Fibroblast of lung (primary cell): ENCODE data around the gene TAGLN2. TPM values are rescaled to one million over a fixed set of nuclear protein-coding genes. Genes with fewer than 3 reads are reported as not detected.

Experiments
- DNase-seq, 2 donors: peaks; one replicate each; pipeline versions ENCODE4 v3.0.0 to v3.0.0-alpha.2; 2010; ENCODE audit warnings: low read depth in 2 of 2
- H2AFZ ChIP-seq: 2 replicates; pipeline ENCODE4 v1.5.1; 2012; ENCODE audit warnings: low read length, control low read depth, inconsistent platforms
- H3K27ac ChIP-seq: 2 replicates; pipeline ENCODE4 v1.5.1; 2011; ENCODE audit warnings: low read length, control low read depth; ENCODE audit not compliant: insufficient read depth
- H3K27me3 ChIP-seq: 2 replicates; pipeline ENCODE4 v1.5.1; 2011; ENCODE audit warnings: mild to moderate bottlenecking, low read length; ENCODE audit not compliant: control insufficient read depth, insufficient read depth
- H3K36me3 ChIP-seq: 2 replicates; pipeline ENCODE4 v1.5.1; 2011; ENCODE audit warnings: low read length; ENCODE audit not compliant: control insufficient read depth, insufficient read depth
- H3K4me1 ChIP-seq: 2 replicates; pipeline ENCODE4 v1.5.1; 2011; ENCODE audit warnings: low read length; ENCODE audit not compliant: control insufficient read depth, insufficient read depth; ENCODE audit errors: extremely low read depth
- H3K4me2 ChIP-seq: 2 replicates; pipeline ENCODE4 v1.5.1; 2011; ENCODE audit warnings: low read length, control low read depth; ENCODE audit not compliant: insufficient read depth; ENCODE audit errors: extremely low read depth
- H3K4me3 ChIP-seq, 4 experiments: fragments of 200-600 bp in 1 of 4; sonication (generic) in 1 of 4; replicated peaks in 1 of 4; 2 replicates each; pipeline ENCODE4 v1.5.1; 2011 to 2016; ENCODE audit warnings: low read length in 4 of 4, low read depth in 3 of 4, mild to moderate bottlenecking in 3 of 4, control low read depth in 2 of 4, inconsistent platforms in 1 of 4, mixed read lengths in 1 of 4; ENCODE audit not compliant: insufficient read depth in 1 of 4; ENCODE audit errors: control extremely low read depth in 1 of 4
- H3K79me2 ChIP-seq: 2 replicates; pipeline ENCODE4 v1.5.1; 2012; ENCODE audit warnings: mild to moderate bottlenecking, low read length, inconsistent platforms; ENCODE audit not compliant: control insufficient read depth, insufficient read depth
- H3K9ac ChIP-seq: 2 replicates; pipeline ENCODE4 v1.5.1; 2011; ENCODE audit warnings: mild to moderate bottlenecking, low read length, control low read depth; ENCODE audit not compliant: insufficient read depth
- H3K9me3 ChIP-seq: 2 replicates; pipeline ENCODE4 v1.5.1; 2012; ENCODE audit warnings: low read depth, low read length; ENCODE audit not compliant: control insufficient read depth, insufficient read depth
- H4K20me1 ChIP-seq: 2 replicates; pipeline ENCODE4 v1.5.1; 2011; ENCODE audit warnings: low read length; ENCODE audit not compliant: control insufficient read depth, insufficient read depth; ENCODE audit errors: extremely low read depth
- EZH2 ChIP-seq: IDR thresholded peaks from 2 replicates; pipeline ENCODE4 v1.5.1; 2012; ENCODE audit warnings: low read length, control low read depth, mild to moderate bottlenecking; ENCODE audit errors: missing control alignments
- polyA plus RNA-seq, 2 donors: library from polyadenylated mRNA; depleted of rRNA in 1 of 2; stranded (reverse) in 1 of 2; unstranded in 1 of 2; fragments of >200 nt; gene quantifications; 2 replicates each; pipeline ENCODE4 v1.2.1, GENCODE V29; 2011 to 2012; ENCODE audit warnings: missing spikeins in 1 of 2
- total RNA-seq: library from RNA; depleted of rRNA; stranded (reverse); fragments of >200 nt; gene quantifications from 2 replicates; pipeline ENCODE4 v1.2.1, GENCODE V29; 2014
- TF ChIP-seq, protein P1 (sequence below), 2 donors: IDR thresholded peaks in 1 of 2; conservative IDR thresholded peaks in 1 of 2; 1 replicate in 1 of 2; 2 replicates in 1 of 2; pipeline ENCODE4 v1.5.1; 2011 to 2012; ENCODE audit warnings: low read length in 2 of 2, control low read depth in 1 of 2, inconsistent platforms in 1 of 2, low read depth in 1 of 2, mild to moderate bottlenecking in 1 of 2

Gene TAGLN2
- total and polyA plus RNA-seq, 2 donors (not counting 1 experiment from before 2014, with no cell fraction given) = 300 to 718 TPM

DNA sequence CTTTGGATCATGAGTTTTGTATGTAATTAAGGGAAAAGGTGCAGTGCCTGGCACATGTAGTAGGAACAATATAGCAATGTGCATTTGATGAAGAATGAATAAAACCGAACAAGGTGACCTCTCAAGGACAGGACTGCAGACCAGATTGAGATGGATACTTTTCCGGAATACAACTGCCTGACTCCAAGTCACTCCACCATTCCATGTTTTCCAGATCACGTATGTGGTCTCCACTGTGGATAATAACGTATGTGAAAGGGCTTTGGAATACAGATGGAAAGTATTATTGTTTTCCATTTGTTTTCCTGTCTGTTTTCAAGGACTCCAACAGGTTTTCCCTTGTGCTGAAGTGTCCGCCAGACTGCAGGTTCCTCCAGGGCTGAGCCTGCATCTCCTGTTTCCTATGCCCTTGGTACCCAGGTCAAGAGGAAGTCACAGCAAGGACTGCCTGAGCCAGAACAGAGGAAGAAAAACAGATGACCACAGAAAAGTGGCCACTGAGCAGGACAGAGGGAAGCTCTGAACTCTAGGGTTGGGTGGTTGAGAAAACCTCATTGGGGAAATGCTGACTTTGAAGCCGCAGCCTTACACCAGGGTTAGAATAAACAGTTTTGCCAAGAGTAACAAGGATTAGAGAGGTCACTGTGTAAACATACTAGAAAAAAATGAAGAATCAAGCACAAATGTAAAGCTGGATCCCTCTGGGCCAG lies 29.3 kb downstream of the TAGLN2 start:
- Histone ChIP-seq H3K9me3 (no peaks in the 10 kb centered on the region), H3K4me1 (peaks cover 3% of the 10 kb centered on the region), H2AFZ (no peak overlapping the region), H3K4me3 (no peak overlapping the region), H4K20me1 (no peaks in the 10 kb centered on the region), H3K36me3 (no peaks in the 10 kb centered on the region), H3K27me3 (no peaks in the 10 kb centered on the region), H3K79me2 (no peaks in the 10 kb centered on the region), H3K9ac (no peak overlapping the region), H3K4me2 (no peak overlapping the region), H3K27ac (no peak overlapping the region)
- DNase-seq = peak in 1 of 2 donors; percentile 49
- TF ChIP-seq, protein P1, sequence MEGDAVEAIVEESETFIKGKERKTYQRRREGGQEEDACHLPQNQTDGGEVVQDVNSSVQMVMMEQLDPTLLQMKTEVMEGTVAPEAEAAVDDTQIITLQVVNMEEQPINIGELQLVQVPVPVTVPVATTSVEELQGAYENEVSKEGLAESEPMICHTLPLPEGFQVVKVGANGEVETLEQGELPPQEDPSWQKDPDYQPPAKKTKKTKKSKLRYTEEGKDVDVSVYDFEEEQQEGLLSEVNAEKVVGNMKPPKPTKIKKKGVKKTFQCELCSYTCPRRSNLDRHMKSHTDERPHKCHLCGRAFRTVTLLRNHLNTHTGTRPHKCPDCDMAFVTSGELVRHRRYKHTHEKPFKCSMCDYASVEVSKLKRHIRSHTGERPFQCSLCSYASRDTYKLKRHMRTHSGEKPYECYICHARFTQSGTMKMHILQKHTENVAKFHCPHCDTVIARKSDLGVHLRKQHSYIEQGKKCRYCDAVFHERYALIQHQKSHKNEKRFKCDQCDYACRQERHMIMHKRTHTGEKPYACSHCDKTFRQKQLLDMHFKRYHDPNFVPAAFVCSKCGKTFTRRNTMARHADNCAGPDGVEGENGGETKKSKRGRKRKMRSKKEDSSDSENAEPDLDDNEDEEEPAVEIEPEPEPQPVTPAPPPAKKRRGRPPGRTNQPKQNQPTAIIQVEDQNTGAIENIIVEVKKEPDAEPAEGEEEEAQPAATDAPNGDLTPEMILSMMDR (conservative IDR thresholded peaks at IDR 0.05 in 1 of 2, IDR thresholded peaks at IDR 0.05 in 1 of 2; ENCODE audit: low read depth in 1 of 2, low read length in 2 of 2) = no peak
- no peak for TF ChIP-seq EZH2

GRCh38 chr1:159895286-159895685 lies 30.0 kb downstream of the TAGLN2 start:
- TF ChIP-seq, protein P1 (conservative IDR thresholded peaks at IDR 0.05 in 1 of 2, IDR thresholded peaks at IDR 0.05 in 1 of 2; ENCODE audit: low read depth in 1 of 2, low read length in 2 of 2) = no peak
- no peak for TF ChIP-seq EZH2
- Histone ChIP-seq H3K4me1 (peaks cover 4% of the 10 kb centered on the region), H3K27me3 (no peaks in the 10 kb centered on the region), H4K20me1 (no peaks in the 10 kb centered on the region), H2AFZ (no peak overlapping the region), H3K9ac (no peak overlapping the region), H3K36me3 (no peaks in the 10 kb centered on the region), H3K79me2 (no peaks in the 10 kb centered on the region), H3K4me3 (no peak overlapping the region), H3K4me2 (no peak overlapping the region), H3K27ac (no peak overlapping the region), H3K9me3 (no peaks in the 10 kb centered on the region)
- DNase-seq = no peak

DNA sequence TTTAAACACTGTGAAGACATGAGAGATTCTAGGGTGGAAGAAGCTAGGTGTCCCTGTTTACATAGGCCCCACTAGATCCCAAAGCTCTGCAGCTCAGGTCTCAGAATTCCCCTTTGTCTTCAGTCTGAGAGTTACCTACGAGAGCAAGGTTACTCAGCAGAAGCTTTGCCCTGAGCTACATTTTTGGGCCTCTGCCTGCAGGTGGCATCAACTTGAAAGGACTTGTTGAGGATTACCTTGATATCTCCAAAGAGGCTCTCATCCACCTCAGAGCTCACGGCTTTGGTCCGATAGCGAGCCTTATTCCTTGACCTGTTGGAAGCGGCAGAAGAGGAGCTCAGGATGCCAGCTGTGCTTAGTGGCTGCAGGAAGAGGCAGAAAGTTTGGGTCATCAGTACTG lies 32.4 kb downstream of the TAGLN2 start:
- no peaks in the 10 kb centered on the region for H3K79me2 ChIP-seq
- DNase-seq = no peak
- H3K36me3 ChIP-seq = no peaks in the 10 kb centered on the region
- H2AFZ ChIP-seq = no peak overlapping the region
- TF ChIP-seq, protein P1 (conservative IDR thresholded peaks at IDR 0.05 in 1 of 2, IDR thresholded peaks at IDR 0.05 in 1 of 2; ENCODE audit: low read depth in 1 of 2, low read length in 2 of 2) = no peak
- no peak for TF ChIP-seq EZH2
- no peak overlapping the region for H3K4me3 ChIP-seq
- no peaks in the 10 kb centered on the region for H3K9me3 ChIP-seq
- no peak overlapping the region for H3K4me2 ChIP-seq
- no peaks in the 10 kb centered on the region for H4K20me1 ChIP-seq
- no peak overlapping the region for H3K27ac ChIP-seq
- no peaks in the 10 kb centered on the region for H3K27me3 ChIP-seq
- H3K4me1 ChIP-seq = peaks cover 10% of the 10 kb centered on the region
- no peak overlapping the region for H3K9ac ChIP-seq
